Endothelial cell of umbilical vein (primary cell): ENCODE data around the gene NAXE. TPM values are rescaled to one million over a fixed set of nuclear protein-coding genes. Genes with fewer than 3 reads are reported as not detected.

Experiments
- BruUV-seq: library from RNA; stranded (reverse); fragments of 400-500 nt; replicated peaks from 2 replicates; lab custom pipeline; 2021; lab: Mats Ljungman, UMichigan
- CTCF ChIA-PET: fragments of 300-600, 350-600 bp; sonication (Branson Sonifier 250); formaldehyde crosslinking; loops from one replicate; lab custom pipeline; 2021; ENCODE audit warnings: antibody characterized with exemption, inconsistent platforms; lab: Charles Lee
- POLR2A ChIA-PET: fragments of 300-600, 350-600 bp; sonication (Branson Sonifier 250); formaldehyde crosslinking; loops from one replicate; lab custom pipeline; 2021; ENCODE audit warnings: antibody characterized with exemption, inconsistent platforms; lab: Charles Lee
- DNase-seq: peaks from one replicate; pipeline ENCODE4 v3.0.0-alpha.2; 2011; ENCODE audit warnings: low read depth, low spot score
- FAIRE-seq: peaks from 2 replicates; lab custom pipeline; 2011; peaks lifted over from hg19 to GRCh38; lab: Jason Lieb, UNC
- H2AFZ ChIP-seq: 2 replicates; pipeline ENCODE4 v1.6.0; 2012; ENCODE audit warnings: low read depth, low read length, control low read depth, inconsistent platforms
- H3K27ac ChIP-seq: 2 replicates; pipeline ENCODE4 v1.5.1; 2011; ENCODE audit warnings: low read depth, mild to moderate bottlenecking, control low read depth, low read length, moderate library complexity; ENCODE audit not compliant: insufficient read depth
- H3K27me3 ChIP-seq, 2 experiments: 2 replicates each; pipeline versions ENCODE4 v1.6.0 to v1.6.1; 2011; ENCODE audit warnings: low read length in 2 of 2, mixed read lengths in 1 of 2; ENCODE audit not compliant: control insufficient read depth in 2 of 2, insufficient read depth in 2 of 2
- H3K36me3 ChIP-seq, 2 experiments: 2 replicates in 1 of 2; 3 replicates in 1 of 2; pipeline ENCODE4 v1.5.1; 2011; ENCODE audit warnings: low read length in 2 of 2, mild to moderate bottlenecking in 1 of 2, moderate library complexity in 1 of 2; ENCODE audit not compliant: control insufficient read depth in 2 of 2, insufficient read depth in 2 of 2; ENCODE audit errors: extremely low read depth in 1 of 2
- H3K4me1 ChIP-seq: 3 replicates; pipeline ENCODE4 v1.5.1; 2011; ENCODE audit warnings: mild to moderate bottlenecking, low read length; ENCODE audit not compliant: control insufficient read depth, insufficient read depth; ENCODE audit errors: extremely low read depth
- H3K4me2 ChIP-seq: 2 replicates; pipeline ENCODE4 v1.6.1; 2011; ENCODE audit warnings: low read length, control low read depth, mixed read lengths; ENCODE audit not compliant: insufficient read depth
- H3K4me3 ChIP-seq, 3 experiments: fragments of 200-600 bp in 1 of 3; sonication (generic), shearing (Covaris generic) in 1 of 3; replicated peaks in 1 of 3; 2 replicates each; pipeline ENCODE4 v1.5.1; 2011 to 2016; ENCODE audit warnings: control low read depth in 3 of 3, low read length in 3 of 3, mild to moderate bottlenecking in 2 of 3, inconsistent platforms in 1 of 3, low read depth in 1 of 3, moderate library complexity in 1 of 3; ENCODE audit not compliant: insufficient read depth in 1 of 3
- H3K79me2 ChIP-seq: 2 replicates; pipeline ENCODE4 v1.6.0; 2012; ENCODE audit warnings: low read length, inconsistent platforms; ENCODE audit not compliant: control insufficient read depth, insufficient read depth
- H3K9ac ChIP-seq: replicated peaks from 2 replicates; pipeline ENCODE3; 2011; ENCODE audit warnings: low read length, control low read depth; ENCODE audit not compliant: insufficient read depth; ENCODE audit errors: extremely low read depth
- H3K9me1 ChIP-seq: replicated peaks from 3 replicates; pipeline ENCODE4 v1.6.0; 2011; ENCODE audit warnings: mild to moderate bottlenecking, low read length; ENCODE audit not compliant: control insufficient read depth, insufficient read depth; ENCODE audit errors: extremely low read depth
- H3K9me3 ChIP-seq: replicated peaks from 2 replicates; pipeline ENCODE4 v1.5.1; 2012; ENCODE audit warnings: low read length, inconsistent platforms; ENCODE audit not compliant: control insufficient read depth, insufficient read depth
- H4K20me1 ChIP-seq: replicated peaks from 2 replicates; pipeline ENCODE3; 2011; ENCODE audit warnings: mild to moderate bottlenecking, low read length; ENCODE audit not compliant: control insufficient read depth, insufficient read depth; ENCODE audit errors: extremely low read depth
- CTCF ChIP-seq, 2 donors: IDR thresholded peaks; 1 replicate in 1 of 2; 2 replicates in 1 of 2; pipeline ENCODE4 v1.5.1; 2011; ENCODE audit warnings: low read length in 2 of 2, mild to moderate bottlenecking in 2 of 2, moderate library complexity in 2 of 2, control low read depth in 1 of 2, inconsistent platforms in 1 of 2, low read depth in 1 of 2; ENCODE audit not compliant: insufficient read depth in 1 of 2; ENCODE audit errors: extremely low read depth in 1 of 2
- EZH2 ChIP-seq: IDR thresholded peaks from 2 replicates; pipeline ENCODE4 v1.6.1; 2012; ENCODE audit warnings: borderline replicate concordance, low read depth, mild to moderate bottlenecking, moderate library complexity, low read length, inconsistent platforms; ENCODE audit not compliant: severe bottlenecking
- FOS ChIP-seq: IDR thresholded peaks from 2 replicates; pipeline ENCODE4 v1.6.1; 2011; ENCODE audit warnings: mild to moderate bottlenecking, low read length, moderate library complexity, borderline replicate concordance; ENCODE audit not compliant: insufficient read depth
- GATA2 ChIP-seq: IDR thresholded peaks from 2 replicates; pipeline ENCODE4 v1.7.0; 2011; ENCODE audit warnings: low read depth, mild to moderate bottlenecking, moderate library complexity, mixed read lengths, low read length; ENCODE audit not compliant: insufficient read length, insufficient read depth
- JUN ChIP-seq: IDR thresholded peaks from 2 replicates; pipeline ENCODE4 v1.6.1; 2011; ENCODE audit warnings: borderline replicate concordance, low read depth; ENCODE audit not compliant: insufficient read length, insufficient read depth
- MAX ChIP-seq: IDR thresholded peaks from 2 replicates; pipeline ENCODE4 v1.6.1; 2011; ENCODE audit not compliant: insufficient read depth, insufficient read length
- MYC ChIP-seq: IDR thresholded peaks from one replicate; pipeline ENCODE4 v1.6.1; 2011; ENCODE audit warnings: mild to moderate bottlenecking, low read depth, low read length
- POLR2A ChIP-seq: IDR thresholded peaks from 2 replicates; pipeline ENCODE4 v1.6.1; 2012; ENCODE audit warnings: low read depth, mild to moderate bottlenecking, control low read depth, low read length
- POLR2AphosphoS5 ChIP-seq: IDR thresholded peaks from 2 replicates; pipeline ENCODE4 v1.6.1; 2012; ENCODE audit warnings: low read depth, mild to moderate bottlenecking, control low read depth, low read length, moderate library complexity; ENCODE audit not compliant: insufficient read depth
- dilution Hi-C: fragments of 300-500 bp; cut with MboI; formaldehyde crosslinking; loops from one replicate; pipeline ENCODE4 v1.15.0; 2019; ENCODE audit warnings: low sequenced_read_pairs; ENCODE audit not compliant: extremely low pct_ligation_motif_present
- intact Hi-C: fragments of 100-400 bp; cut with micrococcal nuclease; formaldehyde crosslinking; loops from one replicate; pipeline ENCODE4 v1.10.0; 2022
- polyA plus RNA-seq, 4 experiments: library from polyadenylated mRNA; depleted of rRNA in 3 of 4; stranded (reverse) in 3 of 4; unstranded in 1 of 4; fragments of >200 nt; gene quantifications; 2 replicates each; pipeline versions ENCODE4 v1.2.1 to v1.2.3, GENCODE V29; 2011 to 2012; ENCODE audit warnings: missing spikeins in 1 of 4
- total RNA-seq: library from RNA; stranded (reverse); gene quantifications from 2 replicates; pipeline ENCODE4 v1.2.3, GENCODE V29; 2021

Gene NAXE
- total and polyA plus RNA-seq, 2 donors (not counting 3 experiments of a cell fraction or from before 2014, with no cell fraction given), result 76.2 to 187 TPM

GRCh38 chr1:156549390-156549789, 42.2 kb upstream of the NAXE start:
- no TSS peak for BruUV-seq
- no peaks in the 10 kb centered on the region for H3K4me1 ChIP-seq

More at GRCh38 chr1:156549390-156549789, 42.2 kb upstream of the NAXE start:
- Histone ChIP-seq H3K9me3 (no peaks in the 10 kb centered on the region), H3K4me2 (no peak overlapping the region), H3K9ac (no peak overlapping the region), H3K79me2 (no peaks in the 10 kb centered on the region), H3K36me3 (peaks cover 11 to 21% of the 10 kb centered on the region in 2 experiments), H3K9me1 (no peaks in the 10 kb centered on the region), H2AFZ (no peak overlapping the region), H3K27ac (no peak overlapping the region), H4K20me1 (no peaks in the 10 kb centered on the region), H3K27me3 (no peaks in the 10 kb centered on the region), H3K4me3 (no peak overlapping the region)
- TF ChIP-seq FOS (no peak), EZH2 (no peak), CTCF (IDR thresholded peaks at IDR 0.05; ENCODE audit: extremely low read depth in 1 of 2, insufficient read depth in 1 of 2, low read depth in 1 of 2, low read length in 2 of 2) (no peak), POLR2AphosphoS5 (no peak), JUN (no peak), GATA2 (no peak), POLR2A (no peak), MYC (no peak), MAX (no peak)
- FAIRE-seq (no peak), DNase-seq (no peak)
- intact Hi-C loops, result no loop called here
- CTCF ChIA-PET, result interaction anchor here (0.9 to 1.2 kb wide), 2 partner anchors 69 kb away, joined by 4 to 6 read pairs; no protein-coding TSS in a partner anchor
- POLR2A ChIA-PET, result interaction anchor here (0.7 kb wide), 1 partner anchor 21 kb away, joined by 3 read pairs; no protein-coding TSS in a partner anchor
- dilution Hi-C loops, result no loop called here
